EL (cell line): Measurements from ENCODE around the gene HS3ST6.
A peak's percentile ranks its signal among the peaks of the same experiment; 100 is the strongest.
"Not testable (repeated sequence)": the region's sequence is repeated elsewhere in the genome, so short reads cannot be mapped to it uniquely, and the experiment has no call there.

Experiments used
- DNase-seq: peaks from one replicate; pipeline ENCODE4 v3.0.0-alpha.2; 2016

Gene HS3ST6

DNA sequence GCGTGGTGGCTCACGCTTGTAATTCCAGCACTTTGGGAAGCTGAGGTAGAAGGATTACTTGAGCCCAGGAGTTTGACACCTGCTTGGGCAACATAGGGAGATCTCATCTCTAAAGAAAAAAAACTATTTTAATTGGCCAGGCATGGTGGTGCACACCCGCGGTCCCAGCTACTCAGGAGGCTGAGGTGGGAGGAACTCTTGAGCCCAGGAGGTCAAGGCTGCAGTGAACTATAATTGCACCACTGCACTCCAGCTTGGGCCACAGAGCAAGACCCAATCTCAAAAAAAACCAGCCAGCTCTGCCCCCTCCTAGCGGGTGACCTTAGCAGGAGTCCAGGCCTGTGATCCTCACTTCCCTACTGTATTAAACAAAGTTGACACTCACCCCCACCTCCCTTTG is 5.9 kb upstream of the HS3ST6 start:
- no peak for DNase-seq

DNA sequence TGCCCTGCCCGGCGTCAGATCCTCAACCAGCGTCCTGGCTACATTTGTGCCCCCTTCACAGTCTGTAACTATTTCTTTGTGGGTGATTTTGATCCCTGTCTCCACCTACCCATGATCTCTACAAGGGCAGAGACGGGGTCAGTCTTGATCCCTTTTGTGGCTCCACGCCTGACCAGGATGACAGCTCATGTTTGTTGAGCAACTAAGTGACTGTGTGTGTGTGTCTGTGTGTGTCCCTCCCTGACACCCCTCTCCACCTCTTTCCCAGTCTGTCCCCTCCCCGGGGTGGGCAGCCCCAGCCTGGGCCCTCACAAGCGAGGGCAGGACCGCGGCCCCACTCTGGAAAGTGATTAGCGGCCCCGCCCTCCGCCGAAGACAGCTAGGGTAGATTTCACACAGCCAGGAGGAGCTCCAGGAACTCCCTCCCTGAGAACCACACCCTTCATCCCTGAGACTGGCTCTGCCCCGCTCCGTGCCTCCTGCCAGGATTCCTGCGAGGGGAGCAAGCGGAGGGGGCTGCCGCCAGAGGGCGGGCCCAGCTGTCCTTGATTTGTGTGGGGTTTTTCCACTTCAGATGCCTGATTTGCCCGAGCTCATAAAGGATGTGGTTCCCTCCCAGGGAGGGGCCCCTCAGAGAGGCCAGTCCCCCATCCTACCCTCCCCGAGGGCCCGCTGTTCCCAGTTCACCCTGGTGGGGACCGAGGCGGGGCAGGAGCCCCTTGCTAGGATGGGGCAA is 5.3 kb upstream of the HS3ST6 start:
- DNase-seq: peak; percentile 55

DNA sequence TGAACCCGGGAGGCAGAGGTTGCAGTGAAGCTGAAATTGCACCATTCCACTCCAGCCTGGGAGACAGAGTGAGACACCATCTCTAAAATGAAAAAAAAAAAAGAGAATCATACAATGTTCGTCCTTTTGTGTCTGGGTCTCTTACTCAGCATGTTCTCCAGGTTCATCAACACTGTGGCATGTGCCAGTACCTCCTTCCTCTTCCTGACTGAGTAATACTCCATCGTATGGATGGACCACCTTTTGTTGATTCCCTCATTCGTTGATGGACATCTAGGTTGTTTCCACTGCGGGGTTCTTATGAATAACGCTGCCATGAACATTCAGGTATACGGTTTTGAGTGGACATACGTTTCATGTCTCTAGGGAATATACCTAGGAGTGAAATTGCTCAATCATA is 4.1 kb upstream of the HS3ST6 start:
- DNase-seq: no peak

- DNase-seq: no peak
Observed at GRCh38 chr16:1920727-1921171, 2.5 kb upstream of the HS3ST6 start.

- not testable (repeated sequence) for DNase-seq
Observed at GRCh38 chr16:1920122-1920521, 1.9 kb upstream of the HS3ST6 start.

- no peak for DNase-seq
Observed at GRCh38 chr16:1919327-1919998, 1.2 kb upstream of the HS3ST6 start.

DNA sequence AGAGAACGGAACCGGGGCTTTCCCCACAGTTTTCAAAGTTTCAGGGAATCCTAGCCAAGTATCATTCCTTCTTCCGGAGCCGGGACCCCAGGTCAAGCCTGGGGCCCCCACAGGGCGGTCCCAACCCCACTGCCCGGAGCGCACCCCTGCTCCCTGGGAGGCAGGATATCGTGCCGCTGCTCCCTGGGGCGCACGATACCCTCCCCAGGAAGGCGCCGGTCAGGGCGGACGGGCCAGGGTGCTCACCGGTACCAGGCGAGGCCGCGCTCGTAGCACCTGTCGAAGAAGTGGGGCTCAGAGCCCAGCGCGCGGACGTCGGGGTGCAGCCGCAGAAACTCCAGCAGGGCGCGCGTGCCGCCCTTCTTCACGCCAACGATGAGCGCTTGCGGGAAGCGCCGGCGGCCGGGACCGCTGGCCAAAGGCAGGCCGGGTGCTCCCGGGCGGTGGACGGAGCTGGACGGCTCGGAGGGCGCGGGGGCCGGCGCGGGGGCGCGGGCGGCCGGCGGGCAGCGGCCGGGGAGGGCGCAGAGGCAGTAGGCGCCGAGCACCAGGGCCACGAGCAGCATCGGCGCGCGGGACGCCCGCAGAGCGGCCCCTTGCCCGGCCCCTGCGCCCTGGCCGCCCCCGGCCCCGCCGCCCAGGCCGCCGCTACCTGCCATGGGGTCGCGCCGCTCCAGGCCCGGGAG is 407 bp downstream of the HS3ST6 start:
- DNase-seq: no peak

- no peak for DNase-seq
Observed at GRCh38 chr16:1917056-1917664, 1.1 kb downstream of the HS3ST6 start.

- DNase-seq: no peak
Observed at GRCh38 chr16:1916640-1916990, 1.6 kb downstream of the HS3ST6 start.

DNA sequence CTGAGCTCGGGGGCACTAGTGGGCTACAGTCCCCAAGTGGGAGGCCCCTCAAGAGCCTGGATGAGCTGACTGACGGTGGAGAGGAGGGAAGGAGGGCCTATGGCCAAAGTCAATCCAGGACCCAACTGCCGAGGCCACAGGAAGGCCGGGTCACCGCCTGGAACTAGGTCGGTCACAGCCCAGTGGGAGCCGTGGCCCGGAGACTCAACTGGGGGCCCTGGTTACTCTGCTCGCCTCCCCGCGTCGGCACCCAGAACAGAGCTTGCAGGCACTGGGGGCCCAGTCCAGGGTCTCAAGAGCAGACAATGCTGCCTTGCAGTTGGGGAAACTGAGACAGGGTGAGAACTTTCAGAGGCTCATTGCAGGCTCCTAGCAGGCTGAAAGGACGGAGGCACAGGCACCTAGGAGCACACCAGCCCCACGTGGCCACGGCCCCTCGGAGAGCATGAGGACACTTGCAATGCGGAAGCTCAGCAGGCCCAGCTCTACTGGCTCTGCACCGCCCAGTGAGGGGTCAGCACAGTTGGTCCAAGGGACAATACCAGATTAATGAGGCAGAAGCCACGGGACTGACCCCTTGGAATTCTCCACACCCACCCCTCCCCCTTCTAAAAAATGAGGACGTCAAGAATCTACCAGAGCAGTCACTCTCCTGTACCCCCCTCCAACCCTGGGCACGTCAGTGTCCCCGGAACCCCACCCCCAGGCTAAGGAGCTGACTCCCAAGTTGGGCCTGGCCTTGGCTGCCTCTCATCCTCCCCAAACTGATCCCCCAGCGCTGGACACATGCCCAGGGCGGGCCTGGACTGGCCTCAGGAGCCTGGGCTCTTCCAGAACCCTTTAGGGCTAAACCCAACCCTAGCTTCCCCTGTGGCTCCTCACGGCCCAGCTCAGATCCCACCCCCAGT is 2.2 kb downstream of the HS3ST6 start:
- no peak for DNase-seq

- DNase-seq: no peak
Observed at GRCh38 chr16:1914988-1915387, 3.2 kb downstream of the HS3ST6 start.

DNA sequence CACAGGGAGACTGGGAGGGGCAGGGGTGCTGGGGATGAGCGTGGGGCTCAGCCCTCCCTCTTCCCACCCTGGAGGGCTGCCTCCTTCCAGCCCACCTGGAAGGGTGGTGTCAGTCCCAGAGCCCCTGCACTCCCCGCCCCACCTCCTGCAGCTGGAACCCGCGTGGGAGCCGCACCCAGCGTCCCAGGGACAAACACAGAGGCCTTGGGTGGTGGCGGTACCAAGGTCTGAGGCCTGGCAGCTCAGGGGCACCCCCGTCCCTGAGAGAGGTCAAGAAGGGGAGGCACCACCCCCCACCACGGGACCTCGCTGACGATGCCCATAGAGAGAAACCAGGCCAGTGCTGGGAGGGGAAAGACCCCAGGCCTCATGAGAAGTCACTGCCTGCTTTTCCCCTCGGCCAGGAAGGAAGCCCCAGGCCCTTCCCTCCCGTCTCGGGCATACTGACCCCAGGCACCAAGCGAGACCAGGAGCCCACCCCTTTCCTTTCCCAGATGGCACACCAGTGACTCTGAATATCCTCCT is 4.1 kb downstream of the HS3ST6 start:
- no peak for DNase-seq

DNA sequence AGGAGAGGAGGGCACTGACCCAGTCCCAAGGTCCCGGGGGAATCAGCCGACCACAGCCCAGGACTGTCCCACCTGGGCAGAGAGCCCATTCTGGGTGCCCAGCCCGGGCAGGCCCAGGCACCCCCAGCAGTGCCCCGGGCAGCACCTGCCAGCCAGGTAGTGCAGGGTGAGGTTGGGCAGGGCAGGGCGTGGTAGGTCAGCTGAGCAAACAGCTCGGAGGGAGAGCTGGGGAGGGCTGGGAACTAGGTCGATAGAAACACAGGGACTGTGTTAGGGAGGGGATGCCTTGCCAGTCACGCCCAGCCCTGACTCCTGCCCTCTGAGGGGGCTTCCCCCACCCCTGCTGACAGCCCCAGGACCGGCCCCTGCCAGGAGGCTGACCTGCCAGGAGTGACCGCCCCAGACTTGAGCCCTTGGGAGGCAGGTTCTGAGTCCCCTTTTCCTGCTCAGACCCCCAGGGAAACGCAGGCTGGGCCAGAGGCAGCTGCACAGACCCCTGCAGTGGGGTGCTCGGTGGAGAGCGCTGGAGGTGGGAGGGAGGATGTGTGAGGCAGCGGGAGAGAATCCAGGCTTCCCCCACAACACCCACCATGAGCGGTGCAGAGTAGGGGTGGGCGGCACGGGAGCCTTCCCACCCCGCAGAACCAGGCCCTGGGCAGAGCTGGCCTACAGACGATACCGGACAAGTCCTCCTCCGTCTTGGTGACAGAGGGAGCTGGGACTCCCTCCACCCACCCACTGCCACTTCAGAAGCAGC is 4.7 kb downstream of the HS3ST6 start:
- DNase-seq: no peak

DNA sequence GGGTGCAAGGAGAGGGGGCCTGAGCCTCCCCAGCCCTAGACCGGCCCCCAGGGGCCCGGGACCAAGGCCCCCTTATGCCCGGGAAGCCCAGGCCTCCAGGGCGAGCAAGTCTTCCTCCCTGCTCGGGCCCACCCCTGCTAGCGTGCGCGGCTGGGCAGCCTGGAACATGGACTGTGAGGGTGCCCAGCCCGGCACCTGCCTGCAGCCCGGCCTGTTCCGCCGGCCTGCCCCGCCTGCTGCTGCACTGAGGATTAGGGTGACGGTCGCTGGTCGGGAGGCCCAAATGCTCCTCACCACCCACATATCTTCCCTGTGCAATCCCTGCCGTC is 6.0 kb downstream of the HS3ST6 start:
- DNase-seq: no peak

- no peak for DNase-seq
Observed at GRCh38 chr16:1911467-1912214, 6.6 kb downstream of the HS3ST6 start.

DNA sequence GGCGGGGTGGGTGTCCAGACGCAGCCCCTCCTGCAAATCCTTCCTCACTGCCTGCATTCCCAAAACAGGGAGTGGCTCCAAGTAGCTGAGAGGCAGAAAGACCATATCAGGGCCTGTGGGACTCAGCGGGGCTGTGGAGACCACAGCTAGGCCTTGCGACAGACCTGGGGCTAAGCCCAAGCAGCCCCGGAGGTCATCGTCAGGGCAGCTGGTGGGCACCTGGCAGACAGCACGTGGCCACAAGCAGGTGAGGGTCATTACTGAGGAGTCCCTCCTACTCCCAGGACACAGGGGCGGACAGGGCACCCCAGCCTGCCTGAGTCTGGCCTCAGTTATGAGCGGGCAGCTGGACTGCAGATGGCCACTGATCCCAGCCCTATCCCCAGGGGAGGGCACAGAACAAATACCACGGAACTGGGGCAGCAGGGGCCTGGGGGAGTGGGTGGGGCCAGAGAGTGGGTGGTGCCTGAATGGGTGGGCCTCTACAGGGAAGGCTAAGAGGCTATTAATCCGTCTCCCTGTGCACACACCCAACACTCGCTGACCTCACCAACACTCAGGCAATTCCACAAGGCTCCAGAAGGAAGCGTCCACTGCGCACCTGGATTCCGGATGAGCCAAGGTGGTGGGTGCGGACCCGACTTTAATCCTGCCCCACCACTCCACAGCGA is 8.5 kb downstream of the HS3ST6 start:
- no peak for DNase-seq

DNA sequence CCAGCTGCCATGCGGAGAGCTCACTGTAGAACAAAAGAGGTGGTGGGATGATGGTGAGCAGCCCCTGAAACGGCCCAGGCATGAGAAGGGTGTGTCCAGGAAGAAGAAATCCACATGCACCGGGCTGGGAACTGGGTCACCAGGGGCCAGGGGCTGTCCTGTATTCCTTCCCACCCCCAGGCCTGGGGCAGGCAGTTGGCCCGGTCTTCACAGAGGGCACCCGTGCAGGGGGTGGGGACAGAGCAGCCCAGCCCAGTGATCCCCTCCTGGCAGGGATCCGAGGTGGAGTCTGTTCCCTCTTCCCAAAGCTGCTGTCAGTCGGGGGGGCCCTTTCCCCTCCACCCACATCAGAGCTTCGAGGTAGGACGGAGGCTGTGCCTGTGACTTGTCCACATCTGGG is 9.2 kb downstream of the HS3ST6 start:
- DNase-seq: no peak

- DNase-seq: no peak
Observed at GRCh38 chr16:1908184-1908583, 10.0 kb downstream of the HS3ST6 start.

DNA sequence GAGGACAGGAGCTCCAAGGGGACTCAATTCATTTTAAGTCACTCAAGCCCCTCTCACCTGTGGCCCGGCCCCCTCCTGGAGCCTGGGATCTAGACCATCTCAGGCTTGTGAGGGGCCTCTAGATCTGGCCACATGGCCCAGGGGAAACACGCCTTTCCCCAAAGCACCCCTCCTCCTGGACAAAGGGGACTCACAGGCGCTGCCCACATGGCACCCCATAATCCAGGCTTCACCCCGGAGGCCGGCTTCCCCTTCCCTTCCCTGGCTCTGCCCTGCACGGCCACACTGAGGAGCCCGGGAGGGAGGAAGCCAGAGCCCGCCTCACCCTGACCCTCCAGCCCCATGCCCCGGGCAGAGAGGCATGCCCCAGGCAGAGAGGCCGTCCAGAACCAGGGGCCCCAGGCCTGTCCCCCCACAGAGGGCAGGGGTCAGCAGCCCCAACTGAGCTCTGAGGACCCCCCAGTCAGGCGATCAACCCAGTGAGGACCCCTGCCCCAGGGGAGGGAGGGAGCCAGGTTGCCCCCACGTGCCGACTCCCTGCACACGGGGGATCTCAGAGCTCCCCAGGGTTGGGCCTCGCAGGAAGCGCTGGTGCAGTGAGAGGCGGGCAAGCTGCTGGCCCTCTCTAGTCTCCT is 10.9 kb downstream of the HS3ST6 start:
- no peak for DNase-seq

DNA sequence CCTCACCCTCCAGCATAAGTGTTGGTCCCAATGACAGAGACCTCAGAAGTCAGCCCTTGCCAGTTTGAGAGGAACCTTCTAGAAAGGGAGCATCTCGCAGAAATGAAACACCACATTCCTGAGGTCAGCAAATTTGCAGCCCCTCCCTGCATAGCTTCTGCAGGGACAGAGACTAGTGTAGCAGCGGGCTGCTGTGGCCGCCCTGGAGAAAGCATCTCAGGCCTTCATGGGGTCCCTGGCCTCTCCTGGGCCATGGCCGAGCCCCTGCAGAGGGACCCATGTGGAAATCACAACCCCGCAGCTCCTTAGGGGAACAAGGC is 11.4 kb downstream of the HS3ST6 start:
- no peak for DNase-seq
